UCSD-AML1 (cell line): ENCODE measurements around the gene TMEM132C.

Experiments
- DNase-seq: peaks from one replicate; lab custom pipeline; 2025; ENCODE audit not compliant: unreplicated experiment; lab: John Stamatoyannopoulos, UW

The TMEM132C gene

DNA sequence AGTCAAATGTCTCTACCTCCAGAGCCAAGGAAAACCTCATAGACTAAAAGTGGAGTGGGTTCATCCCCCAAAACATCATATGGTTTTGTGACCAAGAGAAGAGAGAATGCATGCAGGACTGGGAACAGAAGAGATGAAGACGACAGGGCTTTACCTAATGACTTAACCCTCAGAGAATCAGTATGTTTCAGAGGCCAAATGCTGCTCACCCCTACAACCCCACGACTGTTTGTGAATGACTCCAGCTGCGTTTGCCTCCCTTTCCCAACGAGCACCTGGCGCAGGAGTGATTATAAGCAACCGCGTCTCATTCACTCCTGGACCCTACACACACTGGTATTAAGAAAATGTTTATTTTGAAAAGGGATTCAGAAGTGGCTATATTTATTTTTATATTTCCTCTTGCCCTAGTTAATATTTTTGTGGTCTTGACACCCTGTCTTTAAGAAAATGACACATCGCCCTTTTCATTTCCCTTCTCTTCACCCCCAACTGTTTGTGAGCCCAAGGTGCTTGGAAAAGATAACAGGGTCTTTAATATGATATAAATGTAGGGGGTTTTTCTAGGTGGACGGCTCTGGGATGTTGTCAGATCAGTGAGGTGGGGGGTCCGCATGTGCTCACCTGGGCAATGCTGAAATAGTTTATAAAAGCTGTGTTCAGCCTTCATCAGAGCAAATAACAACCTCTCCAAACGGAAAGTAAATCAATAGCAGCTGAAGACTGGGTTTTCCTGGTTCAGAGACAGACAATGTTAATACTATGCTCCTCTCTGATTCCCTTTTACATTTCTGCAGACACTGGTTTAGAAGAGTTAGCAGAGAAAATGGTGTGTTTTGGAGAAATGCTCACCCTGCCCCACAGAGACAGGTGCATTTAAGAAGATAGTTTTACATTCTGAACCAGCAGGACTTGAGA is 479.1 kb downstream of the TMEM132C start:
- no peak for DNase-seq

GRCh38 chr12:128747441-128747840 is 480.5 kb downstream of the TMEM132C start:
- DNase-seq, result no peak

- DNase-seq, result no peak
Observed at GRCh38 chr12:128752386-128752785, 485.4 kb downstream of the TMEM132C start.

DNA sequence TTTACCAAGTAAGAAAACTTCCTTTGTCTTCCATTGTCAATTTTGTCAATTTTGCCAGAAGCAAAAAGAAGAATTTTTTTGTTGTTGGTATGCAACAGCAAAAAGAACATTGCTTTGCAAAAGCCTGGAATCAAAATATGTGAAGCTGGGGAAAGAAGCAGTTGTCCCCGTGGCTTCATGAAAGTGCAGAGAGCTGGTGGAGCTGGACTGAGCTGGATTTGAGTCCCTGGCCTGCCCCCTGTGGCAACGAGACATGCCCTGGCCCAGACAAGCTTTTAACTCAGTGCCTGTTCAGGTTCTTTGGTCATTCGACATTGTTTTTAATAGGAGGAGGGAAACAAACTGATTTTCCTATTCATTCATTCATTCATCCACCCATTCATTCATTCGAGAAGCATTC is 486.5 kb downstream of the TMEM132C start:
- DNase-seq, result no peak

GRCh38 chr12:128754275-128754674 is 487.3 kb downstream of the TMEM132C start:
- no peak for DNase-seq

GRCh38 chr12:128755566-128755965 is 488.6 kb downstream of the TMEM132C start:
- DNase-seq, result no peak
